Measurements from ENCODE around the gene CFAP53. TPM values are rescaled to one million over a fixed set of nuclear protein-coding genes. Genes with fewer than 3 reads are reported as not detected.
"Not testable (repeated sequence)": the region's sequence is repeated elsewhere in the genome, so short reads cannot be mapped to it uniquely, and the experiment has no call there.

The CFAP53 gene
- total RNA-seq, 1 experiment from 2014 or later: 0.15 TPM

GRCh38 chr18:50273203-50274043 is 7.1 kb upstream of the CFAP53 start:
- DNase-seq (ENCODE audit: low read depth): no peak

- no peak for DNase-seq (ENCODE audit: low read depth)
Measured at GRCh38 chr18:50272568-50272967, 6.3 kb upstream of the CFAP53 start.

GRCh38 chr18:50268022-50268747 is 1.9 kb upstream of the CFAP53 start:
- no peak for DNase-seq (ENCODE audit: low read depth)

- DNase-seq (ENCODE audit: low read depth): no peak
Measured at GRCh38 chr18:50262977-50263376, 3.3 kb downstream of the CFAP53 start.

- DNase-seq (ENCODE audit: low read depth): no peak
Measured at GRCh38 chr18:50250935-50251334, 15.4 kb downstream of the CFAP53 start.

GRCh38 chr18:50249576-50249975 is 16.7 kb downstream of the CFAP53 start:
- DNase-seq (ENCODE audit: low read depth): no peak

- no peak for DNase-seq (ENCODE audit: low read depth)
Measured at GRCh38 chr18:50247561-50247960, 18.7 kb downstream of the CFAP53 start.

- not testable (repeated sequence) for DNase-seq (ENCODE audit: low read depth)
Measured at GRCh38 chr18:50241768-50242167, 24.5 kb downstream of the CFAP53 start.

GRCh38 chr18:50240080-50240563 is 26.2 kb downstream of the CFAP53 start:
- DNase-seq (ENCODE audit: low read depth): no peak

GRCh38 chr18:50232419-50232818 is 33.9 kb downstream of the CFAP53 start:
- no peak for DNase-seq (ENCODE audit: low read depth)

GRCh38 chr18:50231621-50232020 is 34.7 kb downstream of the CFAP53 start:
- DNase-seq (ENCODE audit: low read depth): no peak

- DNase-seq (ENCODE audit: low read depth): not testable (repeated sequence)
Measured at GRCh38 chr18:50220249-50220648, 46.0 kb downstream of the CFAP53 start.

- DNase-seq (ENCODE audit: low read depth): peak; percentile 9
Measured at GRCh38 chr18:50218432-50219197, 47.7 kb downstream of the CFAP53 start.

GRCh38 chr18:50209311-50209710 is 57.0 kb downstream of the CFAP53 start:
- DNase-seq (ENCODE audit: low read depth): no peak

GRCh38 chr18:50207722-50208121 is 58.6 kb downstream of the CFAP53 start:
- no peak for DNase-seq (ENCODE audit: low read depth)

GRCh38 chr18:50203801-50204604 is 62.3 kb downstream of the CFAP53 start:
- DNase-seq (ENCODE audit: low read depth): peak; percentile 37

GRCh38 chr18:50201476-50202018 is 64.7 kb downstream of the CFAP53 start:
- DNase-seq (ENCODE audit: low read depth): no peak

GRCh38 chr18:50199921-50200320 is 66.4 kb downstream of the CFAP53 start:
- no peak for DNase-seq (ENCODE audit: low read depth)

GRCh38 chr18:50199346-50199855 is 66.9 kb downstream of the CFAP53 start:
- DNase-seq (ENCODE audit: low read depth): no peak

- DNase-seq (ENCODE audit: low read depth): no peak
Measured at GRCh38 chr18:50196261-50196660, 70.0 kb downstream of the CFAP53 start.

GRCh38 chr18:50195689-50196088 is 70.6 kb downstream of the CFAP53 start:
- no peak for DNase-seq (ENCODE audit: low read depth)

Measured in M059J (cell line).